Upper lobe of right lung (tissue), 1 donor: ENCODE results near the gene TMEM72. TPM values are rescaled to one million over a fixed set of nuclear protein-coding genes. Genes with fewer than 3 reads are reported as not detected.

Experiments
- ATAC-seq: fragments of 200-7000 bp; cut with Tn5 transposase; one replicate; pipeline ENCODE4 v1.9.1; 2020; ENCODE audit warnings: mild to moderate bottlenecking, moderate library complexity
- DNase-seq: peaks from one replicate; pipeline ENCODE4 v3.0.0-alpha.2; 2020
- H3K27ac ChIP-seq: fragments of 200-600 bp; one replicate; pipeline ENCODE4 v1.8.0; 2022
- H3K27me3 ChIP-seq: fragments of 200-600 bp; one replicate; pipeline ENCODE4 v1.8.0; 2022; ENCODE audit warnings: mild to moderate bottlenecking
- H3K36me3 ChIP-seq: fragments of 200-600 bp; one replicate; pipeline ENCODE4 v1.8.0; 2022
- H3K4me1 ChIP-seq: fragments of 200-600 bp; one replicate; pipeline ENCODE4 v1.8.0; 2022
- H3K4me3 ChIP-seq: fragments of 200-600 bp; one replicate; pipeline ENCODE4 v1.8.0; 2022; ENCODE audit warnings: mild to moderate bottlenecking
- H3K9me3 ChIP-seq: fragments of 200-600 bp; one replicate; pipeline ENCODE4 v1.8.0; 2022
- intact Hi-C: fragments of 100-400 bp; cut with DNase I; formaldehyde crosslinking; loops from one replicate; pipeline ENCODE4 v1.11.0; 2022
- total RNA-seq: library from RNA; stranded (reverse); fragmentation: NEBNext Ultra II Directional; extraction: Animal tissue kit (Norgen Biotek cat#: 25700); gene quantifications from one replicate; pipeline ENCODE4 v1.2.1, GENCODE V29; 2021
- TF ChIP-seq, protein P1 (sequence below): fragments of 200-600 bp; IDR thresholded peaks from one replicate; pipeline ENCODE4 v1.8.0; 2022; ENCODE audit warnings: antibody characterized with exemption
- donor health status: DM: no; HTN: yes; CAD: no; lungs with severe emphysema.

The TMEM72 gene
- total RNA-seq, 1 donor from 2014 or later, result not detected

- TF ChIP-seq, protein P1, sequence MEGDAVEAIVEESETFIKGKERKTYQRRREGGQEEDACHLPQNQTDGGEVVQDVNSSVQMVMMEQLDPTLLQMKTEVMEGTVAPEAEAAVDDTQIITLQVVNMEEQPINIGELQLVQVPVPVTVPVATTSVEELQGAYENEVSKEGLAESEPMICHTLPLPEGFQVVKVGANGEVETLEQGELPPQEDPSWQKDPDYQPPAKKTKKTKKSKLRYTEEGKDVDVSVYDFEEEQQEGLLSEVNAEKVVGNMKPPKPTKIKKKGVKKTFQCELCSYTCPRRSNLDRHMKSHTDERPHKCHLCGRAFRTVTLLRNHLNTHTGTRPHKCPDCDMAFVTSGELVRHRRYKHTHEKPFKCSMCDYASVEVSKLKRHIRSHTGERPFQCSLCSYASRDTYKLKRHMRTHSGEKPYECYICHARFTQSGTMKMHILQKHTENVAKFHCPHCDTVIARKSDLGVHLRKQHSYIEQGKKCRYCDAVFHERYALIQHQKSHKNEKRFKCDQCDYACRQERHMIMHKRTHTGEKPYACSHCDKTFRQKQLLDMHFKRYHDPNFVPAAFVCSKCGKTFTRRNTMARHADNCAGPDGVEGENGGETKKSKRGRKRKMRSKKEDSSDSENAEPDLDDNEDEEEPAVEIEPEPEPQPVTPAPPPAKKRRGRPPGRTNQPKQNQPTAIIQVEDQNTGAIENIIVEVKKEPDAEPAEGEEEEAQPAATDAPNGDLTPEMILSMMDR, result no peak
- Histone ChIP-seq H3K27ac (no peak overlapping the region), H3K4me3 (no peak overlapping the region), H3K4me1 (peaks cover 9% of the 10 kb centered on the region), H3K9me3 (no peaks in the 10 kb centered on the region), H3K36me3 (no peaks in the 10 kb centered on the region), H3K27me3 (no peaks in the 10 kb centered on the region)
- ATAC-seq, result no peak
- no peak for DNase-seq
- intact Hi-C loops, result no loop called here
Observed at GRCh38 chr10:44944354-44944753, 33.2 kb downstream of the TMEM72 start.

DNA sequence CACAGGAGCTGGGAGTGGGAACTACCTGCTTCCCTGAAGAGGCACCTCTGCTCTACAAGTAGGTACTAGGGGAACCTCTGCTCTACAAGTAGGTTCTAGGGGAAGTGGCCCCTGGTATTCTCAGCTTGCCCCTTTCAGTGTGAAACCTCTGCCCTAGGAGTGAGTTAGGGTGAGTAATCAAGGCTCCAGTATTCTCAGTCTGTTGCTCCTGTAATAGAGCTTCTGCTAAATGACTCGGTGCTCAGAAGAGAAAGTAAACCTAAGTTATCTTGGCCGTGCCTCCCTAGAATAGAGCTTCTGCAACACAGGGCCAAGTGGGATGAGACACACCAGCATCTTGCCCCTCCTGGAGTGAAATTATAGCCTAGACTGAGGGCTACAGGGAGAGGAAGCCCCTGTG, 35.1 kb downstream of the TMEM72 start:
- H3K9me3 ChIP-seq, result no peaks in the 10 kb centered on the region
- H3K36me3 ChIP-seq, result no peaks in the 10 kb centered on the region
- H3K27ac ChIP-seq, result no peak overlapping the region
- intact Hi-C loops, result no loop called here
- TF ChIP-seq, protein P1, result no peak
- DNase-seq, result no peak
- H3K4me3 ChIP-seq, result no peak overlapping the region
- peak; percentile 51 for ATAC-seq
- H3K27me3 ChIP-seq, result no peaks in the 10 kb centered on the region
- H3K4me1 ChIP-seq, result peaks cover 9% of the 10 kb centered on the region

- no peak for DNase-seq
- intact Hi-C loops, result no loop called here
- peak; percentile 65 for ATAC-seq
Observed at GRCh38 chr10:44947371-44948152, 36.4 kb downstream of the TMEM72 start.

GRCh38 chr10:44948642-44949041, 37.5 kb downstream of the TMEM72 start:
- DNase-seq, result no peak
- Histone ChIP-seq H3K27ac (no peak overlapping the region), H3K4me1 (peaks cover 9% of the 10 kb centered on the region), H3K9me3 (no peaks in the 10 kb centered on the region), H3K27me3 (no peaks in the 10 kb centered on the region), H3K4me3 (no peak overlapping the region), H3K36me3 (no peaks in the 10 kb centered on the region)
- peak; percentile 32 for ATAC-seq
- TF ChIP-seq, protein P1, result no peak
- intact Hi-C loops, result no loop called here

More at GRCh38 chr10:44947371-44948152, 36.4 kb downstream of the TMEM72 start:
- H3K4me1 ChIP-seq, result peaks cover 9% of the 10 kb centered on the region
- no peaks in the 10 kb centered on the region for H3K36me3 ChIP-seq
- TF ChIP-seq, protein P1, result no peak
- no peak overlapping the region for H3K27ac ChIP-seq
- H3K27me3 ChIP-seq, result no peaks in the 10 kb centered on the region
- no peak overlapping the region for H3K4me3 ChIP-seq
- no peaks in the 10 kb centered on the region for H3K9me3 ChIP-seq

DNA sequence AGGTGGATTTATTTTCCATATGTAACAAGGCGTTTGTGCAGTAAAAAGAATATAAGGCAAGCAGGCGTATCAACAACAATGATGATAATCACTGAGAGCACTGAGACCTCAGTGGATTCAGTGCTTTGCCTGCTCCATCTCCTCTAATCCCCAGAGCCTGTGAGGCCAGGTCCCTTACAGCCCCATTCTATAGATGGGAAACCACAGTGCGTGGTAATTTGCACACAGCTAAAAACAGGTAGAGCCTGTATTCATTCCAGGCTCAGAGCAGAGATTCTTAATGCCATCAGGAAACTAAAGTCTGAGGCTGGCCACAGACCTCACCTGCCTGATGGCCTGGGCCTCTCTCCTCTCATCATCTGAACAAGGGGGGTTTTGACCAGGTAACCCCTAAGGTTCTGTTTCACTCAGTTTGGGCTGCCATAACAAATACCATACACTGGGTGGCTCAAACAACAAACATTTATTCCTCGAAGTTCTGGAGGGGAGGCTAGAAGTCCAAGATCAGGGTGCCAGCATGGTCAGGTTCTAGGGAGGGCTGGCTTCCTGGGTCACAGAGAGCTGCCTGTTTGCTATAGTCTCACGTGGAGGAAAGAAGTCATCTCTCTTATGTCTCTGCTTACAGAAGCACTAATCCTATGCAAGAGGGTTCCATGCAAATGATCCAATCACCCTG, 38.1 kb downstream of the TMEM72 start:
- H3K27me3 ChIP-seq, result no peaks in the 10 kb centered on the region
- ATAC-seq, result no peak
- no peak for DNase-seq
- H3K4me1 ChIP-seq, result peaks cover 9% of the 10 kb centered on the region
- no peak overlapping the region for H3K4me3 ChIP-seq
- intact Hi-C loops, result no loop called here
- H3K9me3 ChIP-seq, result no peaks in the 10 kb centered on the region
- TF ChIP-seq, protein P1, result no peak
- no peak overlapping the region for H3K27ac ChIP-seq
- H3K36me3 ChIP-seq, result no peaks in the 10 kb centered on the region
